Panc1 (cell line): ENCODE data around the gene MTX1. TPM values are rescaled to one million over a fixed set of nuclear protein-coding genes. Genes with fewer than 3 reads are reported as not detected.

ENCODE experiments used
- ATAC-seq: fragments of 200-7000 bp; cut with Tn5 transposase; 2 replicates; pipeline ENCODE4 v1.9.1; 2020; ENCODE audit warnings: mild to moderate bottlenecking, moderate library complexity
- BruUV-seq: library from RNA; stranded (reverse); fragments of 400-500 nt; replicated peaks from 2 replicates; lab custom pipeline; 2021; lab: Mats Ljungman, UMichigan
- CTCF ChIA-PET: fragments of 300-600 bp; sonication (Branson Sonifier 250); formaldehyde crosslinking; loops from one replicate; lab custom pipeline; 2022; ENCODE audit warnings: antibody characterized with exemption; lab: Charles Lee
- POLR2A ChIA-PET: fragments of 300-600 bp; sonication (Branson Sonifier 250); formaldehyde crosslinking; loops from one replicate; lab custom pipeline; 2022; ENCODE audit warnings: antibody characterized with exemption; lab: Charles Lee
- DNase-seq: peaks from one replicate; pipeline ENCODE4 v3.0.0-alpha.2; 2010; ENCODE audit warnings: low read depth, low spot score
- H3K27ac ChIP-seq: 2 replicates; pipeline ENCODE4 v1.5.1; 2011; ENCODE audit warnings: mild to moderate bottlenecking, low read length, inconsistent platforms
- H3K27me3 ChIP-seq: fragments of 200-500 bp; sonication (Bioruptor generic); 2 replicates; pipeline ENCODE4 v1.6.0; 2014; ENCODE audit warnings: low read length, inconsistent platforms; ENCODE audit not compliant: control insufficient read depth, insufficient read depth
- H3K36me3 ChIP-seq: fragments of 200-500 bp; sonication (Bioruptor generic); 2 replicates; pipeline ENCODE4 v1.5.1; 2014; ENCODE audit warnings: inconsistent platforms, mild to moderate bottlenecking, low read length, moderate library complexity; ENCODE audit not compliant: control insufficient read depth, insufficient read depth
- H3K4me1 ChIP-seq: 2 replicates; pipeline ENCODE4 v1.5.1; 2011; ENCODE audit warnings: inconsistent platforms, mild to moderate bottlenecking, low read length, moderate library complexity; ENCODE audit not compliant: control insufficient read depth, insufficient read depth
- H3K4me3 ChIP-seq, 2 experiments: 2 replicates each; pipeline ENCODE4 v1.5.1; 2011 to 2012; ENCODE audit warnings: low read depth in 2 of 2, low read length in 2 of 2, mild to moderate bottlenecking in 2 of 2, inconsistent platforms in 1 of 2, moderate library complexity in 1 of 2
- H3K9me3 ChIP-seq: fragments of 200-500 bp; sonication (Bioruptor generic); 2 replicates; pipeline ENCODE4 v1.5.1; 2014; ENCODE audit warnings: low read depth, mild to moderate bottlenecking, inconsistent platforms, low read length, moderate library complexity; ENCODE audit not compliant: control insufficient read depth, insufficient read depth
- CTCF ChIP-seq: fragments of 450-650 bp; IDR thresholded peaks from 2 replicates; pipeline ENCODE4 v1.5.1; 2017; ENCODE audit warnings: mild to moderate bottlenecking
- POLR2AphosphoS5 ChIP-seq: IDR thresholded peaks from 2 replicates; pipeline ENCODE4 v1.6.1; 2012; ENCODE audit warnings: mild to moderate bottlenecking, low read depth, low read length, moderate library complexity
- REST ChIP-seq, 2 experiments: IDR thresholded peaks; 2 replicates each; pipeline ENCODE4 v1.6.1; 2011 to 2012; ENCODE audit warnings: low read depth in 2 of 2, control low read depth in 1 of 2, low read length in 1 of 2, mild to moderate bottlenecking in 1 of 2, moderate library complexity in 1 of 2; ENCODE audit not compliant: insufficient read depth in 1 of 2
- SIN3A ChIP-seq: IDR thresholded peaks from 2 replicates; pipeline ENCODE4 v1.6.1; 2012; ENCODE audit warnings: low read depth, mild to moderate bottlenecking, low read length, moderate library complexity, borderline replicate concordance; ENCODE audit not compliant: insufficient read depth
- TCF7L2 ChIP-seq: IDR thresholded peaks from 2 replicates; pipeline ENCODE4 v1.6.1; 2011; ENCODE audit warnings: mild to moderate bottlenecking, low read depth, low read length, inconsistent platforms
- in situ Hi-C: cut with HindIII; loops from 2 replicates; pipeline ENCODE4 v1.10.0; 2016; ENCODE audit warnings: low sequenced_read_pairs, low pct_unique_long_range_greater_than_20kb
- intact Hi-C: fragments of 100-400 bp; cut with micrococcal nuclease; formaldehyde crosslinking; loops from one replicate; pipeline ENCODE4 v1.10.0; 2022; ENCODE audit not compliant: unreplicated experiment
- total RNA-seq: library from RNA; stranded (reverse); gene quantifications from one replicate; pipeline ENCODE4 v1.2.1, GENCODE V29; 2021; ENCODE audit not compliant: unreplicated experiment

The MTX1 gene
- total RNA-seq, 1 experiment from 2014 or later = 53.6 TPM

- no peak for DNase-seq
- Histone ChIP-seq H3K4me1 (peaks cover 17% of the 10 kb centered on the region), H3K4me3 (no peak overlapping the region), H3K36me3 (no peaks in the 10 kb centered on the region; the same call in 1 of the 2 replicates), H3K27me3 (no peaks in the 10 kb centered on the region), H3K27ac (no peak overlapping the region), H3K9me3 (no peaks in the 10 kb centered on the region)
- ChIA-PET CTCF (interaction anchor here (1.1 to 3.3 kb wide), 5 partner anchors 56 to 84 kb away, joined by 4 to 27 read pairs (median 5); no protein-coding TSS in a partner anchor), POLR2A (interaction anchor here (0.7 kb wide), 1 partner anchor 62 kb away, joined by 6 read pairs; no protein-coding TSS in a partner anchor)
- in situ Hi-C loops = no loop called here
- no TSS peak for BruUV-seq
- no peak for ATAC-seq
- intact Hi-C loops = loop anchor here (2.0 kb wide), 1 partner anchor 76 kb away; no protein-coding TSS in a partner anchor
- TF ChIP-seq CTCF (no peak), TCF7L2 (no peak), SIN3A (no peak), REST (IDR thresholded peaks at IDR 0.05; ENCODE audit: insufficient read depth in 1 of 2, low read depth in 2 of 2, low read length in 1 of 2) (no peak), POLR2AphosphoS5 (no peak)
These were observed 39.9 kb upstream of the MTX1 start for GRCh38 chr1:155168456-155169210.

GRCh38 chr1:155169541-155169940, 39.0 kb upstream of the MTX1 start:
- Histone ChIP-seq H3K4me1 (peaks cover 22% of the 10 kb centered on the region), H3K9me3 (no peaks in the 10 kb centered on the region), H3K4me3 (no peak overlapping the region), H3K36me3 (no peaks in the 10 kb centered on the region; the same call in 1 of the 2 replicates), H3K27me3 (no peaks in the 10 kb centered on the region), H3K27ac (no peak overlapping the region)
- POLR2A ChIA-PET = no interaction called here
- BruUV-seq = no TSS peak
- DNase-seq = no peak
- intact Hi-C loops = loop anchor here (2.0 kb wide), 1 partner anchor 77 kb away; no protein-coding TSS in a partner anchor
- in situ Hi-C loops = no loop called here
- TF ChIP-seq POLR2AphosphoS5 (no peak), REST (IDR thresholded peaks at IDR 0.05; ENCODE audit: insufficient read depth in 1 of 2, low read depth in 2 of 2, low read length in 1 of 2) (no peak), SIN3A (no peak), CTCF (no peak), TCF7L2 (no peak)
- CTCF ChIA-PET = interaction anchor here (0.7 to 3.3 kb wide), 4 partner anchors 24 to 84 kb away, joined by 4 to 27 read pairs (median 8); no protein-coding TSS in a partner anchor
- no peak for ATAC-seq
